A549 (cell line): ENCODE measurements around the gene NXPH4. TPM values are rescaled to one million over a fixed set of nuclear protein-coding genes. Genes with fewer than 3 reads are reported as not detected.

Source experiments
- ATAC-seq, 2 experiments: fragments of 200-7000 bp in 1 of 2; fragments of >200 bp in 1 of 2; cut with Nextera tagmentation in 1 of 2; cut with Tn5 transposase in 1 of 2; 3 replicates each; pipeline versions ENCODE4 v1.8.0 to v1.9.1; 2018 to 2020; ENCODE audit warnings: mild to moderate bottlenecking in 1 of 2, moderate library complexity in 1 of 2
- CTCF ChIA-PET: fragments of 300-600 bp; sonication (Branson Sonifier 250); formaldehyde crosslinking; extraction: SDS; loops from one replicate; lab custom pipeline; 2021; ENCODE audit warnings: antibody characterized with exemption, inconsistent platforms; lab: Yijun Ruan, JAX
- POLR2A ChIA-PET: fragments of 350-600 bp; formaldehyde crosslinking; extraction: SDS; loops from one replicate; lab custom pipeline; 2021; ENCODE audit warnings: antibody characterized with exemption, inconsistent platforms; lab: Yijun Ruan, JAX
- DNase-seq, 2 experiments: peaks; one replicate each; pipeline versions ENCODE4 v3.0.0 to v3.0.0-alpha.2; 2011 to 2016; ENCODE audit warnings: low read depth in 1 of 2, low spot score in 1 of 2
- FAIRE-seq: peaks from 2 replicates; lab custom pipeline; 2011; peaks lifted over from hg19 to GRCh38; lab: Jason Lieb, UNC
- H3K27ac ChIP-seq, 2 experiments: fragments of >200 bp; sonication (Bioruptor Twin); formaldehyde crosslinking; 3 replicates each; pipeline ENCODE4 v1.5.1; 2016 to 2017
- H3K4me1 ChIP-seq: fragments of >200 bp; sonication (Bioruptor Twin); formaldehyde crosslinking; 3 replicates; pipeline ENCODE4 v1.6.1; 2016
- H3K4me2 ChIP-seq: fragments of >200 bp; sonication (Bioruptor Twin); formaldehyde crosslinking; 3 replicates; pipeline ENCODE4 v1.6.1; 2016
- H3K4me3 ChIP-seq: fragments of >200 bp; sonication (Bioruptor Twin); formaldehyde crosslinking; 3 replicates; pipeline ENCODE4 v1.5.1; 2016
- H3K9me3 ChIP-seq: fragments of >200 bp; sonication (Bioruptor Twin); formaldehyde crosslinking; 3 replicates; pipeline ENCODE4 v1.6.1; 2016
- BHLHE40 ChIP-seq: IDR thresholded peaks from 2 replicates; pipeline ENCODE4 v1.6.1; 2012; ENCODE audit warnings: low read depth, low read length, inconsistent platforms
- CBX2 ChIP-seq: fragments of 200-600 bp; sonication (generic); IDR thresholded peaks from 2 replicates; pipeline ENCODE4 v1.6.1; 2016; ENCODE audit warnings: low read depth, mild to moderate bottlenecking, borderline replicate concordance
- CEBPB ChIP-seq, 2 experiments: fragments of >200 bp in 1 of 2; sonication (Bioruptor Twin) in 1 of 2; formaldehyde crosslinking in 1 of 2; IDR thresholded peaks; 2 replicates each; pipeline ENCODE4 v1.6.1; 2012 to 2016
- CHD2 ChIP-seq: fragments of 150-350 bp; IDR thresholded peaks from 2 replicates; pipeline ENCODE4 v1.6.1; 2014; ENCODE audit warnings: low read length; ENCODE audit not compliant: partially characterized antibody
- CHD4 ChIP-seq: fragments of 200-600 bp; sonication (generic); IDR thresholded peaks from 2 replicates; pipeline ENCODE4 v1.6.1; 2016; ENCODE audit warnings: antibody characterized with exemption, mild to moderate bottlenecking, borderline replicate concordance
- EHF ChIP-seq: fragments of 250-450 bp; sonication (Bioruptor Pico); IDR thresholded peaks from 2 replicates; pipeline ENCODE4 v1.5.0; 2020; ENCODE audit warnings: mild to moderate bottlenecking
- ESRRA ChIP-seq: fragments of 150-350 bp; IDR thresholded peaks from 2 replicates; pipeline ENCODE4 v1.6.1; 2014; ENCODE audit warnings: mild to moderate bottlenecking, low read length, borderline replicate concordance
- GATA3 ChIP-seq: IDR thresholded peaks from 2 replicates; pipeline ENCODE4 v1.6.1; 2012; ENCODE audit warnings: borderline replicate concordance
- HES2 ChIP-seq: fragments of >200 bp; sonication (Bioruptor Twin); formaldehyde crosslinking; IDR thresholded peaks from 2 replicates; pipeline ENCODE4 v1.6.1; 2016
- HEYL ChIP-seq: fragments of 250-450 bp; sonication (Bioruptor Pico); IDR thresholded peaks from 2 replicates; pipeline ENCODE4 v1.8.0; 2021; ENCODE audit warnings: mild to moderate bottlenecking, moderate library complexity
- HOXA7 ChIP-seq: fragments of 250-450 bp; sonication (Bioruptor Pico); IDR thresholded peaks from 2 replicates; pipeline ENCODE4 v1.5.0; 2020; ENCODE audit warnings: mild to moderate bottlenecking, moderate library complexity
- HOXB13 ChIP-seq: fragments of 250-450 bp; sonication (Bioruptor Pico); IDR thresholded peaks from 2 replicates; pipeline ENCODE4 v1.5.0; 2020; ENCODE audit warnings: low read depth, mild to moderate bottlenecking, moderate library complexity
- JUN ChIP-seq, 2 experiments: fragments of >200 bp; sonication (Bioruptor Twin); formaldehyde crosslinking; IDR thresholded peaks; 2 replicates in 1 of 2; 3 replicates in 1 of 2; pipeline ENCODE4 v1.6.1; 2016 to 2017
- JUNB ChIP-seq: fragments of >200 bp; sonication (Bioruptor Twin); formaldehyde crosslinking; IDR thresholded peaks from 2 replicates; pipeline ENCODE4 v1.6.1; 2016
- KDM5A ChIP-seq: fragments of 200-600 bp; sonication (generic); IDR thresholded peaks from 2 replicates; pipeline ENCODE4 v1.6.1; 2016; ENCODE audit warnings: antibody characterized with exemption, mild to moderate bottlenecking
- MAFK ChIP-seq: fragments of 450-650 bp; IDR thresholded peaks from 2 replicates; pipeline ENCODE4 v1.6.1; 2014; ENCODE audit not compliant: partially characterized antibody
- MAX ChIP-seq: IDR thresholded peaks from 2 replicates; pipeline ENCODE4 v1.6.1; 2012
- NFE2L2 ChIP-seq: fragments of 150-350 bp; conservative IDR thresholded peaks from 2 replicates; pipeline ENCODE4 v1.6.1; 2014; ENCODE audit warnings: low read length
- POLR2A ChIP-seq: IDR thresholded peaks from 2 replicates; pipeline ENCODE4 v1.6.1; 2012; ENCODE audit warnings: mild to moderate bottlenecking, low read length
- RAD21 ChIP-seq, 2 experiments: fragments of >200 bp in 1 of 2; sonication (Bioruptor Twin) in 1 of 2; formaldehyde crosslinking in 1 of 2; IDR thresholded peaks in 1 of 2; conservative IDR thresholded peaks in 1 of 2; 2 replicates in 1 of 2; 3 replicates in 1 of 2; pipeline ENCODE4 v1.6.1; 2012 to 2018; ENCODE audit warnings: inconsistent platforms in 1 of 2
- RARB ChIP-seq: fragments of 250-450 bp; sonication (Bioruptor Pico); IDR thresholded peaks from 2 replicates; pipeline ENCODE4 v1.8.0; 2021; ENCODE audit warnings: mild to moderate bottlenecking, moderate library complexity
- RNF2 ChIP-seq: fragments of 200-600 bp; sonication (generic); IDR thresholded peaks from 2 replicates; pipeline ENCODE4 v1.6.1; 2016; ENCODE audit warnings: low read depth, mild to moderate bottlenecking, antibody characterized with exemption, moderate library complexity, borderline replicate concordance
- SMC3 ChIP-seq: fragments of >200 bp; sonication (Bioruptor Twin); formaldehyde crosslinking; IDR thresholded peaks from 3 replicates; pipeline ENCODE4 v1.6.1; 2018; ENCODE audit warnings: inconsistent platforms
- SREBF2 ChIP-seq: fragments of 450-650 bp; IDR thresholded peaks from 2 replicates; pipeline ENCODE4 v1.6.1; 2014; ENCODE audit warnings: mild to moderate bottlenecking, moderate library complexity
- TFCP2L1 ChIP-seq: fragments of 250-450 bp; sonication (Bioruptor Pico); IDR thresholded peaks from 2 replicates; pipeline ENCODE4 v1.5.0; 2021; ENCODE audit warnings: mild to moderate bottlenecking
- TP53 ChIP-seq: fragments of 250-450 bp; sonication (Bioruptor Pico); IDR thresholded peaks from 2 replicates; pipeline ENCODE4 v1.5.0; 2021; ENCODE audit warnings: mild to moderate bottlenecking, moderate library complexity
- ZC3H11A ChIP-seq: fragments of 450-650 bp; IDR thresholded peaks from 2 replicates; pipeline ENCODE4 v1.6.1; 2014; ENCODE audit warnings: antibody characterized with exemption, mild to moderate bottlenecking
- ZFP36 ChIP-seq: fragments of 450-650 bp; IDR thresholded peaks from 2 replicates; pipeline ENCODE4 v1.6.1; 2014; ENCODE audit warnings: borderline replicate concordance; ENCODE audit not compliant: partially characterized antibody
- ZSCAN20 ChIP-seq: fragments of 250-450 bp; sonication (Bioruptor Pico); IDR thresholded peaks from 2 replicates; pipeline ENCODE4 v1.8.0; 2022; ENCODE audit warnings: mild to moderate bottlenecking, moderate library complexity
- WGBS: methylation state at CpG from one replicate; pipeline ENCODE4 v1.1.6; 2017; ENCODE audit errors: missing lambda C conversion rate; 5-methylcytosine and 5-hydroxymethylcytosine counted together
- polyA plus RNA-seq, 4 experiments: library from polyadenylated mRNA; depleted of rRNA in 3 of 4; stranded (reverse); fragments of >200 nt; fragmentation: RNase III in 1 of 4; extraction: RNeasy Plus Mini Kit Qiagen cat#74134 plus additional on column Dnase treatment in 1 of 4; gene quantifications; 2 replicates in 3 of 4; 3 replicates in 1 of 4; pipeline ENCODE4 v1.2.3, GENCODE V29; 2011 to 2017
- TF ChIP-seq, protein P1 (sequence below): fragments of 250-450 bp; sonication (Bioruptor Pico); IDR thresholded peaks from 2 replicates; pipeline ENCODE4 v1.5.0; 2021; ENCODE audit warnings: mild to moderate bottlenecking, moderate library complexity, borderline replicate concordance
- TF ChIP-seq, protein P2 (sequence below): fragments of 250-450 bp; sonication (Bioruptor Pico); IDR thresholded peaks from 2 replicates; pipeline ENCODE4 v1.5.0; 2020; ENCODE audit warnings: low read depth, mild to moderate bottlenecking, moderate library complexity

The NXPH4 gene
- polyA plus RNA-seq, 2 of the 4 experiments (the other 2 are of a cell fraction), result 0.52 to 3.5 TPM

DNA sequence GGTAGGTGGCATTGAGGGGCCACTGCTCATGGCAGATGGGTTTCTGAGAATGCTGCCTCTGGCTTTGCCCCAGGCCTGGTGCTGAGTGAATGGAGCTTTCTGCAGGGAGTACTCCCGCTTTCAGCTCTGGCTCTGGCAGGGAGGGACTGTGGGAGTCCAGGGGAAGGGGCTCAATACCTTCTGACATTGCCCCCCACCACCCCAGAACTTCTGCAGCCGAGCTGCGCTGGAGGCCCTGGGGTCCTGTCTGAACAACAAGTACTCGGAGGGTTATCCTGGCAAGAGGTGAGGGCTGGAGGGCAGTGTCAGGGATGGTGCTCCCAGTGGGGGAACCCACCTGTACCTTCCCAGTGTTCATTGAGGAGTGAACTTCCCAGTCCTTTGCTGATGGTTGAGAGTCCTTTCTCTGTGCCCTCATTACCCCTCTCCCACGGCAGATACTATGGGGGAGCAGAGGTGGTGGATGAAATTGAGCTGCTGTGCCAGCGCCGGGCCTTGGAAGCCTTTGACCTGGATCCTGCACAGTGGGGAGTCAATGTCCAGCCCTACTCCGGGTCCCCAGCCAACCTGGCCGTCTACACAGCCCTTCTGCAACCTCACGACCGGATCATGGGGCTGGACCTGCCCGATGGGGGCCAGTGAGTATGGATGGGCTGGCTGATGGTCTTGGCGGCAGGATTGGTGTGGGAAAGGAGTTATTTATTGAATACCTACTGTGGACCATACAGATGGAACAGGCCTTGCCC, 14.9 kb downstream of the NXPH4 start (continued):
- TF ChIP-seq ZC3H11A (no peak), GATA3 (no peak), HOXB13 (no peak)

GRCh38 chr12:57232156-57232756, 15.7 kb downstream of the NXPH4 start:
- POLR2A ChIA-PET, result no interaction called here
- FAIRE-seq, result no peak
- CTCF ChIA-PET, result interaction anchor here (0.7 to 26.5 kb wide), 5 partner anchors 8 to 56 kb away, joined by 3 to 615 read pairs (median 20); partner anchors contain the start of gene NXPH4
- no peak overlapping the region for H3K27ac ChIP-seq
- no peak for DNase-seq
- no peak for TF ChIP-seq CHD4
- TF ChIP-seq SMC3, result no peak
- TF ChIP-seq SREBF2, result no peak
- TF ChIP-seq HOXA7, result no peak
- no peak for TF ChIP-seq MAX
- TF ChIP-seq ZFP36, result no peak
- TF ChIP-seq BHLHE40, result no peak
- TF ChIP-seq CBX2, result no peak
- TF ChIP-seq CHD2, result no peak
- no peak for TF ChIP-seq ESRRA
- no peak for TF ChIP-seq ZSCAN20 (CRISPR knock-in tag)
- TF ChIP-seq GATA3, result no peak
- no peak for TF ChIP-seq HES2
- no peak for TF ChIP-seq TFCP2L1
- no peak for TF ChIP-seq CEBPB (IDR thresholded peaks at IDR 0.05)
- no peak for TF ChIP-seq RARB (CRISPR knock-in tag)
- no peak for ATAC-seq
- peaks cover 12% of the 10 kb centered on the region; the same call in 2 of the 3 replicates for H3K4me1 ChIP-seq
- H3K4me2 ChIP-seq, result no peak overlapping the region
- no peak overlapping the region for H3K4me3 ChIP-seq
- H3K9me3 ChIP-seq, result no peaks in the 10 kb centered on the region
- WGBS, result 93% methylated on average over 16 of the region's 19 CpGs

GRCh38 chr12:57233357-57234232, 17.0 kb downstream of the NXPH4 start:
- CTCF ChIA-PET, result interaction anchor here (1.0 to 26.5 kb wide), 8 partner anchors 9 to 219 kb away, joined by 3 to 615 read pairs (median 4); partner anchors contain the start of genes NXPH4, STAC3 and STAT6
- Histone ChIP-seq H3K4me2 (no peak overlapping the region), H3K4me3 (no peak overlapping the region), H3K9me3 (no peaks in the 10 kb centered on the region), H3K4me1 (peaks cover 12% of the 10 kb centered on the region; the same call in 2 of the 3 replicates), H3K27ac (no peak overlapping the region)
- 93% methylated on average over 11 of the region's 15 CpGs for whole genome bisulfite sequencing
- FAIRE-seq (no peak), DNase-seq (no peak), ATAC-seq (no peak)
- POLR2A ChIA-PET, result no interaction called here
- TF ChIP-seq NFE2L2, result no peak
- no peak for TF ChIP-seq TP53 (CRISPR knock-in tag)
- no peak for TF ChIP-seq RAD21 (conservative IDR thresholded peaks at IDR 0.05 in 1 of 2, IDR thresholded peaks at IDR 0.05 in 1 of 2)
- no peak for TF ChIP-seq MAFK
- no peak for TF ChIP-seq JUN (IDR thresholded peaks at IDR 0.05)
- no peak for TF ChIP-seq SREBF2
- no peak for TF ChIP-seq MAX
- TF ChIP-seq RNF2, result no peak
- no peak for TF ChIP-seq ZC3H11A
- TF ChIP-seq HEYL (CRISPR knock-in tag), result no peak
- no peak for TF ChIP-seq JUNB
- TF ChIP-seq, protein P1, sequence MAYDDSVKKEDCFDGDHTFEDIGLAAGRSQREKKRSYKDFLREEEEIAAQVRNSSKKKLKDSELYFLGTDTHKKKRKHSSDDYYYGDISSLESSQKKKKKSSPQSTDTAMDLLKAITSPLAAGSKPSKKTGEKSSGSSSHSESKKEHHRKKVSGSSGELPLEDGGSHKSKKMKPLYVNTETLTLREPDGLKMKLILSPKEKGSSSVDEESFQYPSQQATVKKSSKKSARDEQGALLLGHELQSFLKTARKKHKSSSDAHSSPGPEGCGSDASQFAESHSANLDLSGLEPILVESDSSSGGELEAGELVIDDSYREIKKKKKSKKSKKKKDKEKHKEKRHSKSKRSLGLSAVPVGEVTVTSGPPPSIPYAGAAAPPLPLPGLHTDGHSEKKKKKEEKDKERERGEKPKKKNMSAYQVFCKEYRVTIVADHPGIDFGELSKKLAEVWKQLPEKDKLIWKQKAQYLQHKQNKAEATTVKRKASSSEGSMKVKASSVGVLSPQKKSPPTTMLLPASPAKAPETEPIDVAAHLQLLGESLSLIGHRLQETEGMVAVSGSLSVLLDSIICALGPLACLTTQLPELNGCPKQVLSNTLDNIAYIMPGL (CRISPR knock-in tag), result no peak
- no peak for TF ChIP-seq CEBPB (IDR thresholded peaks at IDR 0.05)
- no peak for TF ChIP-seq KDM5A
- no peak for TF ChIP-seq EHF (CRISPR knock-in tag)
- no peak for TF ChIP-seq ESRRA
- no peak for TF ChIP-seq CHD4
- TF ChIP-seq, protein P2, sequence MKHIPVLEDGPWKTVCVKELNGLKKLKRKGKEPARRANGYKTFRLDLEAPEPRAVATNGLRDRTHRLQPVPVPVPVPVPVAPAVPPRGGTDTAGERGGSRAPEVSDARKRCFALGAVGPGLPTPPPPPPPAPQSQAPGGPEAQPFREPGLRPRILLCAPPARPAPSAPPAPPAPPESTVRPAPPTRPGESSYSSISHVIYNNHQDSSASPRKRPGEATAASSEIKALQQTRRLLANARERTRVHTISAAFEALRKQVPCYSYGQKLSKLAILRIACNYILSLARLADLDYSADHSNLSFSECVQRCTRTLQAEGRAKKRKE (CRISPR knock-in tag), result no peak
- TF ChIP-seq POLR2A, result no peak
